ENCODE measurements around the gene SYNGR2. TPM values are rescaled to one million over a fixed set of nuclear protein-coding genes. Genes with fewer than 3 reads are reported as not detected.

Gene SYNGR2
- total and polyA plus RNA-seq, 2 of the 8 experiments (the other 6 are each of a cell fraction or from before 2014, with no cell fraction given) = 50.0 to 139 TPM

DNA sequence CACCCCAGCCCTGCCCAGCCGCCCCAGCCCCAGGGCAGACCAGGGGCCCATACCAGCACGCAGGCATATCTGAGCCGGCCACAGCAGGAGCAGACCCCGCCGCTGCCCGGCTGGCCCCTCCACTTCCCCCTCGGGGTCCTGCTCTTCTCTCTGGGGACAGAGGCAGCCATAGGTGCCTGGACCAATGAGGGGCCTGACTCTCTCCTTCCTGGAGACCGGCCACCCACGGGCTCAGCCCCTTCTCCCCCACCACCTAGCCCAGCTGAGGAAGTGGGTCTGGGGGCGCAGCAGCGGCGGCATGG lies 43.6 kb upstream of the SYNGR2 start (continued):
- TF ChIP-seq, protein P1, sequence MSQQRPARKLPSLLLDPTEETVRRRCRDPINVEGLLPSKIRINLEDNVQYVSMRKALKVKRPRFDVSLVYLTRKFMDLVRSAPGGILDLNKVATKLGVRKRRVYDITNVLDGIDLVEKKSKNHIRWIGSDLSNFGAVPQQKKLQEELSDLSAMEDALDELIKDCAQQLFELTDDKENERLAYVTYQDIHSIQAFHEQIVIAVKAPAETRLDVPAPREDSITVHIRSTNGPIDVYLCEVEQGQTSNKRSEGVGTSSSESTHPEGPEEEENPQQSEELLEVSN (IDR thresholded peaks at IDR 0.05) = no peak
- TF ChIP-seq, protein P2, sequence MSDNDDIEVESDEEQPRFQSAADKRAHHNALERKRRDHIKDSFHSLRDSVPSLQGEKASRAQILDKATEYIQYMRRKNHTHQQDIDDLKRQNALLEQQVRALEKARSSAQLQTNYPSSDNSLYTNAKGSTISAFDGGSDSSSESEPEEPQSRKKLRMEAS (IDR thresholded peaks at IDR 0.05) = no peak
- no peak for TF ChIP-seq EZH2 (IDR thresholded peaks at IDR 0.05; ENCODE audit: low read depth, low read length, severe bottlenecking)

Data from H1 (cell line).